ENCODE data around the gene POU6F1.

Gene POU6F1

DNA sequence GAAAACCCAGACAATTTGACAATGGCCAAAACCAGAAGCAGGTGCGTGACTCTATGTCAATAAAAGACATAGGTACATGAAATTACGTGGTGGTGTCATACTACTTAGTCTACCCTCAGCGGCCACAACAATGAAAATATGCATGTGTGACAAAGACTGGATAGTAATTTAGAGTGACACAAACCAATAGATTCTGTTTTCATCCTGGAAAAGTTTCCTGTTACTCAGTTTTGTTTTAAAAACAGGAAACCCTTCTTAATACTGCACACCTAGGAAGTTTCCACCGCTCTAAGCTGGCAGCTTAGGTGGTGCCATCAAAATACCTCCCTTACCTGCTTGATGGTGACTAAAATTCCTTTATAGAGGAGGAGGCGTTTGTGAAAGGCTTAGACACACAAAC is 15.1 kb downstream of the POU6F1 start:
- no peak for DNase-seq (ENCODE audit: low read depth in 1 of 2, low spot score in 1 of 2)

DNA sequence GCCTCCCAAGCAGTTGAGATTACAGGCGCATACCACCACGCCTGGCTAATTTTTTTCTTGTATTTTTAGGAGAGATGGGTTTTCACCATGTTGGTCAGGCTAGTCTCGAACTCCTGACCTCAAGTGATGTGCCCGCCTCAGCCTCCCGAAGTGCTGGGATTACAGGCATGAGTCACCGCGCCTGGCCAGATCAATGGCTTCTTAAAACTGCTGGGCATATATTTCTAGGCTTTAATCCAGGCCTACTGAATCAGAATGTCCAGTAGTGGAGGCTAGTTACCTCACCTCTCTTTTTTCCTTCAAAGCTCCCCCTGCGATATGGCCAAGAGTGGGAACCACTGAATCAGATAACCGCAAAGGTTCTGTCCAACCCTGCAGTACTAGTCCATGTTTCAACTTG is 17.1 kb downstream of the POU6F1 start:
- H3K27me3 ChIP-seq (ENCODE audit: insufficient read depth, poor library complexity, severe bottlenecking), result no peaks in the 10 kb centered on the region
- no peak for TF ChIP-seq GABPA (IDR thresholded peaks at IDR 0.05; ENCODE audit: low read depth)
- TF ChIP-seq, protein P1, sequence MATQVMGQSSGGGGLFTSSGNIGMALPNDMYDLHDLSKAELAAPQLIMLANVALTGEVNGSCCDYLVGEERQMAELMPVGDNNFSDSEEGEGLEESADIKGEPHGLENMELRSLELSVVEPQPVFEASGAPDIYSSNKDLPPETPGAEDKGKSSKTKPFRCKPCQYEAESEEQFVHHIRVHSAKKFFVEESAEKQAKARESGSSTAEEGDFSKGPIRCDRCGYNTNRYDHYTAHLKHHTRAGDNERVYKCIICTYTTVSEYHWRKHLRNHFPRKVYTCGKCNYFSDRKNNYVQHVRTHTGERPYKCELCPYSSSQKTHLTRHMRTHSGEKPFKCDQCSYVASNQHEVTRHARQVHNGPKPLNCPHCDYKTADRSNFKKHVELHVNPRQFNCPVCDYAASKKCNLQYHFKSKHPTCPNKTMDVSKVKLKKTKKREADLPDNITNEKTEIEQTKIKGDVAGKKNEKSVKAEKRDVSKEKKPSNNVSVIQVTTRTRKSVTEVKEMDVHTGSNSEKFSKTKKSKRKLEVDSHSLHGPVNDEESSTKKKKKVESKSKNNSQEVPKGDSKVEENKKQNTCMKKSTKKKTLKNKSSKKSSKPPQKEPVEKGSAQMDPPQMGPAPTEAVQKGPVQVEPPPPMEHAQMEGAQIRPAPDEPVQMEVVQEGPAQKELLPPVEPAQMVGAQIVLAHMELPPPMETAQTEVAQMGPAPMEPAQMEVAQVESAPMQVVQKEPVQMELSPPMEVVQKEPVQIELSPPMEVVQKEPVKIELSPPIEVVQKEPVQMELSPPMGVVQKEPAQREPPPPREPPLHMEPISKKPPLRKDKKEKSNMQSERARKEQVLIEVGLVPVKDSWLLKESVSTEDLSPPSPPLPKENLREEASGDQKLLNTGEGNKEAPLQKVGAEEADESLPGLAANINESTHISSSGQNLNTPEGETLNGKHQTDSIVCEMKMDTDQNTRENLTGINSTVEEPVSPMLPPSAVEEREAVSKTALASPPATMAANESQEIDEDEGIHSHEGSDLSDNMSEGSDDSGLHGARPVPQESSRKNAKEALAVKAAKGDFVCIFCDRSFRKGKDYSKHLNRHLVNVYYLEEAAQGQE (IDR thresholded peaks at IDR 0.05; ENCODE audit: insufficient replicate concordance, low read depth), result no peak
- no peak for DNase-seq (ENCODE audit: low read depth in 1 of 2, low spot score in 1 of 2)
- H3K4me3 ChIP-seq (replicated peaks; ENCODE audit: insufficient read depth, low read length), result no peak overlapping the region
- no peak overlapping the region for H3K27ac ChIP-seq (replicated peaks)

More for the DNA sequence above, 15.1 kb downstream of the POU6F1 start:
- no peak overlapping the region for H3K4me3 ChIP-seq (replicated peaks; ENCODE audit: insufficient read depth, low read length)
- no peak for TF ChIP-seq POLR2AphosphoS5 (IDR thresholded peaks at IDR 0.05; ENCODE audit: low read depth)
- TF ChIP-seq, protein P1 (IDR thresholded peaks at IDR 0.05; ENCODE audit: insufficient replicate concordance, low read depth), result no peak
- no peak for TF ChIP-seq GABPA (IDR thresholded peaks at IDR 0.05; ENCODE audit: low read depth)
- TF ChIP-seq SPI1 (IDR thresholded peaks at IDR 0.05; ENCODE audit: borderline replicate concordance, low read depth), result no peak
- TF ChIP-seq, protein P2, sequence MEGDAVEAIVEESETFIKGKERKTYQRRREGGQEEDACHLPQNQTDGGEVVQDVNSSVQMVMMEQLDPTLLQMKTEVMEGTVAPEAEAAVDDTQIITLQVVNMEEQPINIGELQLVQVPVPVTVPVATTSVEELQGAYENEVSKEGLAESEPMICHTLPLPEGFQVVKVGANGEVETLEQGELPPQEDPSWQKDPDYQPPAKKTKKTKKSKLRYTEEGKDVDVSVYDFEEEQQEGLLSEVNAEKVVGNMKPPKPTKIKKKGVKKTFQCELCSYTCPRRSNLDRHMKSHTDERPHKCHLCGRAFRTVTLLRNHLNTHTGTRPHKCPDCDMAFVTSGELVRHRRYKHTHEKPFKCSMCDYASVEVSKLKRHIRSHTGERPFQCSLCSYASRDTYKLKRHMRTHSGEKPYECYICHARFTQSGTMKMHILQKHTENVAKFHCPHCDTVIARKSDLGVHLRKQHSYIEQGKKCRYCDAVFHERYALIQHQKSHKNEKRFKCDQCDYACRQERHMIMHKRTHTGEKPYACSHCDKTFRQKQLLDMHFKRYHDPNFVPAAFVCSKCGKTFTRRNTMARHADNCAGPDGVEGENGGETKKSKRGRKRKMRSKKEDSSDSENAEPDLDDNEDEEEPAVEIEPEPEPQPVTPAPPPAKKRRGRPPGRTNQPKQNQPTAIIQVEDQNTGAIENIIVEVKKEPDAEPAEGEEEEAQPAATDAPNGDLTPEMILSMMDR (IDR thresholded peaks at IDR 0.05; ENCODE audit: insufficient read depth, low read length), result no peak
- no peak overlapping the region for H3K27ac ChIP-seq (replicated peaks)
- no peaks in the 10 kb centered on the region for H3K27me3 ChIP-seq (ENCODE audit: insufficient read depth, poor library complexity, severe bottlenecking)

DNA sequence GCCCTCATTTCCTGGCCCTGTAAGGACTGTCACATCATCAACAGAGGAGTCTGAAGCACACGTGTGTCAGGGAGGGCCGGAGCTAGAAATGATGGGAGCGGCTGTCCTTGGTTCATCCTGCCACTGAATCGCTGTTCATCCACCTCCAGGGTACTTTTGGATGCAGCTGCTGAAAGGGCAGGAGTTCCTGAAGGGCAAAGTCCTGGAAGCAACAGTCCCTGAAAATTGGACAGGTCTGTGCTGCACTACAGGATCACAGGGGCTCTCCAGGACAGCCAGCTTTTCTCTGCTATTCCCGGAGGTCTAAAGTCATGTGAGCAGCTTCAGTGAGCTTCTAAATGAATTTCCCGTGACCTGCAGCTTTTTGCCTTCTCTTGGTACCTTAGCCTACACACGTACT is 17.7 kb downstream of the POU6F1 start:
- Histone ChIP-seq H3K27ac (replicated peaks) (no peak overlapping the region), H3K4me3 (replicated peaks; ENCODE audit: insufficient read depth, low read length) (no peak overlapping the region), H3K27me3 (ENCODE audit: insufficient read depth, poor library complexity, severe bottlenecking) (no peaks in the 10 kb centered on the region)
- no peak for DNase-seq (ENCODE audit: low read depth in 1 of 2, low spot score in 1 of 2)
- no peak for TF ChIP-seq GABPA (IDR thresholded peaks at IDR 0.05; ENCODE audit: low read depth)
- TF ChIP-seq, protein P2 (IDR thresholded peaks at IDR 0.05; ENCODE audit: insufficient read depth, low read length), result no peak
- no peak for TF ChIP-seq POLR2AphosphoS5 (IDR thresholded peaks at IDR 0.05; ENCODE audit: low read depth)
- no peak for TF ChIP-seq SPI1 (IDR thresholded peaks at IDR 0.05; ENCODE audit: borderline replicate concordance, low read depth)
- TF ChIP-seq, protein P1 (IDR thresholded peaks at IDR 0.05; ENCODE audit: insufficient replicate concordance, low read depth), result no peak

Data from HL-60 (cell line).